HL-60 (cell line): ENCODE measurements around the gene HCFC1.

Experiments used
- CTCF ChIP-seq: IDR thresholded peaks from one replicate; pipeline ENCODE4 v1.5.1; 2011; ENCODE audit warnings: low read length, control low read depth, inconsistent platforms; ENCODE audit not compliant: insufficient read depth
- GABPA ChIP-seq: IDR thresholded peaks from 2 replicates; pipeline ENCODE4 v1.6.1; 2012; ENCODE audit warnings: low read depth
- POLR2AphosphoS5 ChIP-seq: IDR thresholded peaks from 2 replicates; pipeline ENCODE4 v1.6.1; 2012; ENCODE audit warnings: low read depth
- REST ChIP-seq: IDR thresholded peaks from 2 replicates; pipeline ENCODE4 v1.6.1; 2012; ENCODE audit warnings: low read depth; ENCODE audit not compliant: insufficient replicate concordance
- SPI1 ChIP-seq: IDR thresholded peaks from 2 replicates; pipeline ENCODE4 v1.6.1; 2012; ENCODE audit warnings: low read depth, mild to moderate bottlenecking, borderline replicate concordance

GRCh38 chrX:153910446-153910845, 61.2 kb downstream of the HCFC1 start:
- no peak for TF ChIP-seq CTCF
- no peak for TF ChIP-seq POLR2AphosphoS5
- no peak for TF ChIP-seq GABPA
- TF ChIP-seq REST, result no peak
- TF ChIP-seq SPI1, result no peak
